ENCODE measurements around the gene MAG.

DNA sequence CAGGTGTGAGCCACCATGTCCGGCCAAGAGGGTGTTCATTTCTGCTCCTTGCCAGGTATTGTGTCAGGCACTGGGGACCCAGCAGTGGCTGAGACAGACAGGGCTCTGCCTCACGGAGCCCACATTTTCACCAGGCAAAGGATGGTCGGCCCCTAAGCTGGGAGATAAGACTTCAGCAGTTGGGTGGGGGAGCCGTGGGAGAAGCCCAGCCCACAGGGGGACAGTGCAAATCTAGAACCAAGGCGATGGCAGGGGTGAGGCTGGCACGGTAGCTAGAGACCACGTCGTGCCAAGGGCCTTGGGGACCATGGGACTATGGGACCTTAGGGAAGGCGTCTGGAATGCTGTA, 34.9 kb upstream of the MAG start:
- TF ChIP-seq CTCF (conservative IDR thresholded peaks at IDR 0.05; ENCODE audit: low read length) = no peak
- no peak for TF ChIP-seq EZH2phosphoT487 (IDR thresholded peaks at IDR 0.05; ENCODE audit: borderline replicate concordance)
